ENCODE results near the gene TNFRSF1A. TPM values are rescaled to one million over a fixed set of nuclear protein-coding genes. Genes with fewer than 3 reads are reported as not detected.

The TNFRSF1A gene
- total and polyA plus RNA-seq, 12 donors: 46.4 to 386 (median 224) TPM

GRCh38 chr12:6284273-6284672, 57.6 kb downstream of the TNFRSF1A start:
- no peak for TF ChIP-seq POLR2A (IDR thresholded peaks at IDR 0.05)
- Histone ChIP-seq H3K4me3 (no peak overlapping the region), H3K4me1 (replicated peaks in 1 of 2) (peaks cover 12 to 29% of the 10 kb centered on the region in 2 donors), H3K27me3 (no peaks in the 10 kb centered on the region), H3K36me3 (replicated peaks in 1 of 2) (no peaks in the 10 kb centered on the region), H3K9me3 (replicated peaks in 1 of 3) (no peaks in the 10 kb centered on the region), H3K27ac (no peak overlapping the region)
- no peak for DNase-seq
- 80 to 83% (median 83%) methylated on average over 12 of the region's 12 CpGs for WGBS, 4 donors
- intact Hi-C loops (cut with DNase I): loop anchor here (2.0 to 5.0 kb wide), 4 partner anchors 89 to 292 kb away; no protein-coding TSS in a partner anchor

GRCh38 chr12:6282453-6282840, 59.4 kb downstream of the TNFRSF1A start:
- DNase-seq: no peak
- H3K27ac ChIP-seq: no peak overlapping the region
- no peaks in the 10 kb centered on the region for H3K9me3 ChIP-seq (replicated peaks in 1 of 3)
- H3K4me3 ChIP-seq: no peak overlapping the region
- 90 to 97% (median 94%) methylated on average over 4 of the region's 4 CpGs for WGBS, 4 donors
- peaks cover 22 to 44% of the 10 kb centered on the region in 2 donors for H3K4me1 ChIP-seq (replicated peaks in 1 of 2)
- no peak for TF ChIP-seq POLR2A (IDR thresholded peaks at IDR 0.05)
- TF ChIP-seq, protein P1, sequence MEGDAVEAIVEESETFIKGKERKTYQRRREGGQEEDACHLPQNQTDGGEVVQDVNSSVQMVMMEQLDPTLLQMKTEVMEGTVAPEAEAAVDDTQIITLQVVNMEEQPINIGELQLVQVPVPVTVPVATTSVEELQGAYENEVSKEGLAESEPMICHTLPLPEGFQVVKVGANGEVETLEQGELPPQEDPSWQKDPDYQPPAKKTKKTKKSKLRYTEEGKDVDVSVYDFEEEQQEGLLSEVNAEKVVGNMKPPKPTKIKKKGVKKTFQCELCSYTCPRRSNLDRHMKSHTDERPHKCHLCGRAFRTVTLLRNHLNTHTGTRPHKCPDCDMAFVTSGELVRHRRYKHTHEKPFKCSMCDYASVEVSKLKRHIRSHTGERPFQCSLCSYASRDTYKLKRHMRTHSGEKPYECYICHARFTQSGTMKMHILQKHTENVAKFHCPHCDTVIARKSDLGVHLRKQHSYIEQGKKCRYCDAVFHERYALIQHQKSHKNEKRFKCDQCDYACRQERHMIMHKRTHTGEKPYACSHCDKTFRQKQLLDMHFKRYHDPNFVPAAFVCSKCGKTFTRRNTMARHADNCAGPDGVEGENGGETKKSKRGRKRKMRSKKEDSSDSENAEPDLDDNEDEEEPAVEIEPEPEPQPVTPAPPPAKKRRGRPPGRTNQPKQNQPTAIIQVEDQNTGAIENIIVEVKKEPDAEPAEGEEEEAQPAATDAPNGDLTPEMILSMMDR (IDR thresholded peaks at IDR 0.05): no peak
- intact Hi-C loops (cut with DNase I): loop anchor here (5.0 kb wide), 3 partner anchors 215 to 290 kb away; no protein-coding TSS in a partner anchor
- H3K36me3 ChIP-seq (replicated peaks in 1 of 2): no peaks in the 10 kb centered on the region
- no peaks in the 10 kb centered on the region for H3K27me3 ChIP-seq

DNA sequence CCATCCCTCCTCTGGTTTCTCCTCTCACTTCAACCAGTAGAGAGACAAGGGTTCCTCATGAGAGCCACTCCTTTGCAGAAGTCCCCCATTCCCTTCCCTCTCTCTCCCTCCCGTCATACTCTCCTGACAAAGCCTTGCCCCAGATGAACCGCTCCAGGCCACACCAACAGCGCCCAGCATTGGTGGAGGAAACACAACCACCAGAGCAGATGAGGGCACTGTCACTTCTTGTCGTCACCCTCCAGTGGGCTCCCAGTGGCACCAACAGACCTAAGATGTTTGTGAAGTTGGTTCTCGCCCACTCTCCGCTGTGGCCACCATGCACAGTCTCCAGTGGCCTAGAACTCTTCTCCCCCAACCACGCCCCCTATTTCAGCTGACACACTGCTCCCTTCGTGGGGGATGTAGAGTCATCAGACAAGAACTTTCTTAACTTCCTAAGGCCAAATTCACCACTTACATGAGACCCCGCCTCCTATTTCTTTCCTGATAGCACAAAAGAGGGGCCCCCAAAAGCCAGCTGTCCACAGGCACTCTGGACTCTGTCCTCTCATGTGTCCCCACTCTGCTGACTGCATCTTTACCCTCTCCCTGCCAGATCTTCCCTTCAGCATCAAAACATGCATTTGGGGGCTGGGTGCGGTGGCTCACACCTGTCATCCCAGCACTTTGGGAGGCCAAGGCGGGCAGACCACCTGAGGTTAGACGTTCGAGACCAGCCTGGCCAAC, 60.6 kb downstream of the TNFRSF1A start:
- Histone ChIP-seq H3K4me3 (no peak overlapping the region), H3K4me1 (replicated peaks in 1 of 2) (peaks cover 22 to 43% of the 10 kb centered on the region in 2 donors), H3K36me3 (replicated peaks in 1 of 2) (no peaks in the 10 kb centered on the region), H3K27ac (no peak overlapping the region), H3K27me3 (no peaks in the 10 kb centered on the region), H3K9me3 (replicated peaks in 1 of 3) (no peaks in the 10 kb centered on the region)
- 94 to 97% (median 94%) methylated on average over 12 to 13 of the region's 13 CpGs for WGBS, 4 donors
- no peak for DNase-seq
- intact Hi-C loops (cut with DNase I): loop anchor here (5.0 kb wide), 3 partner anchors 214 to 289 kb away; no protein-coding TSS in a partner anchor
- TF ChIP-seq, protein P1 (IDR thresholded peaks at IDR 0.05): no peak
- no peak for TF ChIP-seq POLR2A (IDR thresholded peaks at IDR 0.05)

DNA sequence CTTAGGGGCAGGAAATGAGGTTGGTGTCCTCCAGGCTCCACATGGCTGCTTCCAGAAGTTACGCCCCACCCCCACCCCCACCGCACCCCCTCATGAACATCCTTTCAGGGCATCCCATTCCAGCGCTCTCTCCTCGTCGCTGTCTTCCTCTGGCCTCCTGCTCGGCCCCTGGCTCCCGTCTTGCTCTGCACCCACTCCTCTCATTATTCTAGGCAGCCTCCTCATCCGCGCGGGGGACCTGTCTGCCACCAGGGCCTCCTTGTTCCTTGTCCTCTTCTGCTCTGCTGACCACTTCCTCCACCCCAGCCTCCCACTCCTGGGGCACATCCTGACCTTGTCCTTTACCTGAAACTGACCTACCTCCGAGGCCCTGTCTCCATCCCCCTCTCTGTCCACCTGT, 61.2 kb downstream of the TNFRSF1A start:
- Histone ChIP-seq H3K36me3 (replicated peaks in 1 of 2) (no peaks in the 10 kb centered on the region), H3K27me3 (no peaks in the 10 kb centered on the region), H3K27ac (peak overlapping the region in 4 of 5 donors; percentile 54 to 92 (median 73)), H3K4me3 (no peak overlapping the region), H3K9me3 (replicated peaks in 1 of 3) (no peaks in the 10 kb centered on the region), H3K4me1 (replicated peaks in 1 of 2) (peaks cover 19 to 38% of the 10 kb centered on the region in 2 donors)
- intact Hi-C loops (cut with DNase I): loop anchor here (5.0 kb wide), 3 partner anchors 213 to 288 kb away; no protein-coding TSS in a partner anchor
- WGBS, 4 donors: 83 to 91% (median 87%) methylated on average over 11 of the region's 11 CpGs
- DNase-seq: no peak
- TF ChIP-seq, protein P1 (IDR thresholded peaks at IDR 0.05): no peak
- TF ChIP-seq POLR2A (IDR thresholded peaks at IDR 0.05): no peak

All from adrenal gland (tissue), 12 donors.